ENCODE measurements around the gene POLK.

The POLK gene

DNA sequence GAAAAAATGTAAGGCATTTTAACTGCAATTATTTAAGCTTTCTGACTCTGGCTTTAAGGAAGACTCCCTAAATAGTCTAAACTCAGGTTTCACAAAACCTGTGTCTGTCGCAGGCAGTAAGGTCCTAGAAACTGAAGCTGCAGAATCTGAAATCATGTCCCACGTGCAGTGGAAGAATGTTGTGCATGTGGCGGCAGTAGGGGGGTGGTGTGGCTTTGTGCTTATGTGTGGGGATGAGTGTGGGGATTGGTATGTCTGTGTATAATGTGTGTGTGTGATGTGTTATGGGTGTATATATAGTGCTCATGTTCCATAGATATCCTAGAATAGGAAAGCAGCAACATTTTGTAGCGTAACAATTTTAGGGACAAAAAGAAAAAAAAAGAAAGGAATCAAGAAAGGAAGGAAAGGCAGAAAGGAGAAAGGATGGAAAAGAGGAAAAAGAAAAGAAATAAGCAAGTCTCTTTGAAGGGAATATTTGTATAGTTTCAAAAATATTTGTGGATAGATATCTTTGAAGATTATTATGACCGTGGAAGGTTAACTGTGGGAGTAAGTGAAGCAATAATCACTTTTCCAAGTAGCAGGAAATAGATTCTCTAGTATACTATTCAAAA lies 106.2 kb downstream of the POLK start:
- H3K4me1 ChIP-seq (ENCODE audit: control insufficient read depth, insufficient read depth, low read length) = peaks cover 2% of the 10 kb centered on the region
- H3K27ac ChIP-seq (ENCODE audit: low read depth, low read length) = no peak overlapping the region

DNA sequence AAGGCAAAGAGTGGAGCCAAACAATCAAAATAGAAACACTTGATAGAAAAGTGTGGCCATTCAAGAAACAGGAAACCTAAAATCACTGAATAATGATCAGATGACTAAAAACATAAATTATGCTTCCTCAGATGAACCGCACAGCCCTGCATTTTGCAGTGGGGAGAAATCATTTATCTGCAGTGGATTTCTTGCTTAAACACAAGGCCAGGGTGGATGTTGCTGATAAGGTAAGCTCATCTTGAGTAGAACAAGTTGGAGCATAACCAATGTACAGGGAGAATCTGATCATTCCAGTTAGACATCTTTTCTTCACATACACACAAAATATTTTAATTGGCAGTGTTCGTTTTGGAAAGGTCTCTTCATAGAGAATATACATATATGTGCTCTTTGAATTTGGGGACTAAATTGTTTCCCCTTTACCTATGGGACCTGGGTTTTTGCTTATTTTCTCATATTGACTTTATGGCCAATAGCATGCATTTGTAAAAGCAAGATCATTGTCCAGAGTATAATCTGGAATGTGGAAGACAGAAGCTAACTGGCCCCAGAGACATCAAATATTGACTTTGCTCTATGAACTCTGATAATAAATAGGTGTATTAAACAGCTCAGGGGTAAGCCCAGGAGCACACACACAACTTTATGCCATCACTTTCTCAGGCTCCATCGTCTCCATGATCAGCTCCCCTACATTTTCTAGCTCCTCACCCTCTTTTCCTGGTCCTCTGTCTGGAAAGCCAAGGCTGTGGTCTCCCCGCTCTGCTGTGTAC lies 108.7 kb downstream of the POLK start:
- H3K27ac ChIP-seq (ENCODE audit: low read depth, low read length) = no peak overlapping the region
- H3K4me1 ChIP-seq (ENCODE audit: control insufficient read depth, insufficient read depth, low read length) = peaks cover 2% of the 10 kb centered on the region
- no peaks in the 10 kb centered on the region for H3K27me3 ChIP-seq (ENCODE audit: control insufficient read depth, insufficient read depth, low read length)
- H3K9ac ChIP-seq (ENCODE audit: low read length) = no peak overlapping the region
- no peaks in the 10 kb centered on the region for H3K36me3 ChIP-seq (ENCODE audit: control insufficient read depth, insufficient read depth, low read length)
- H3K4me3 ChIP-seq (ENCODE audit: low read length) = no peak overlapping the region

More for the DNA sequence above, 106.2 kb downstream of the POLK start:
- H3K36me3 ChIP-seq (ENCODE audit: control insufficient read depth, insufficient read depth, low read length) = no peaks in the 10 kb centered on the region
- H3K9ac ChIP-seq (ENCODE audit: low read length) = no peak overlapping the region
- no peaks in the 10 kb centered on the region for H3K27me3 ChIP-seq (ENCODE audit: control insufficient read depth, insufficient read depth, low read length)
- H3K4me3 ChIP-seq (ENCODE audit: low read length) = no peak overlapping the region

DNA sequence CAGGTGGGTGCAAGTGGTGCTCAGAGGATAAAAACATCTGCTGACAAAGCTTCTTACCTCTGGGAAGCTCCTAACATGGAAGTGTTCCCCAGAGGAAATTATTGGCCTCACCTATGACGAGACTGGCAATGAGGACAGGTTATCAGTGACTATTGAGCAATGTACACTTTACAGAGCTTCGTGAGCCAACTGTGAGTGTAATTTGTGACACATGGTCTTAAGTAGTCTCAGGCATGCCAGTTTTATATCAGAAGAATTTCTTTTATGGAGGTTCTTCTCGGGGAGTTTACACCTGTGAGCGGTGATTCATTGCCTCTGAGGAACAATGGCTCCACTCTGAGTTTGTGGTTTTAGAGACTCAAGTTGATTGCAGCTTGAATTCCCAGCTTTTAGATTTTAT lies 110.9 kb downstream of the POLK start:
- Histone ChIP-seq H3K27ac (ENCODE audit: low read depth, low read length) (no peak overlapping the region), H3K36me3 (ENCODE audit: control insufficient read depth, insufficient read depth, low read length) (no peaks in the 10 kb centered on the region), H3K27me3 (ENCODE audit: control insufficient read depth, insufficient read depth, low read length) (no peaks in the 10 kb centered on the region), H3K4me3 (ENCODE audit: low read length) (no peak overlapping the region), H3K9ac (ENCODE audit: low read length) (no peak overlapping the region), H3K4me1 (ENCODE audit: control insufficient read depth, insufficient read depth, low read length) (no peaks in the 10 kb centered on the region)

DNA sequence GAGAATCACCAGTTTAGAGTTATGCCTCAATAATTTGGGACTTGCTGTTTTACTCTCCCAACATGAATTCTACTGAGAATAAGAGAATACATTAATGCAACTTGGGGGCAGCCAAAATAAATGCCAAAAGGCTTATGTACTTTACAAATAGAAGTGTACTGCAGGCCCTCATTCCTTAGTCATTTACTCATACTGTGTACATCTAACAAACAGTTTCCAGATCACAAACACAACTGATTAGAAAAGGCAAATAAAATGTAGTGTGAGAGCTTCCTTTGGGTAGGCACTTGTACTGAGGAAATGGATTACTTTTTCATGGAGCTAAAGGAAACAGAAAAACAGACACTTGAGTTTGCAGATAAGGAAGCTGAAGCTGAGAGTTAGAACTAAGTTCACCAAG lies 112.2 kb downstream of the POLK start:
- Histone ChIP-seq H3K36me3 (ENCODE audit: control insufficient read depth, insufficient read depth, low read length) (no peaks in the 10 kb centered on the region), H3K27ac (ENCODE audit: low read depth, low read length) (no peak overlapping the region), H3K4me3 (ENCODE audit: low read length) (no peak overlapping the region), H3K4me1 (ENCODE audit: control insufficient read depth, insufficient read depth, low read length) (no peaks in the 10 kb centered on the region), H3K9ac (ENCODE audit: low read length) (no peak overlapping the region), H3K27me3 (ENCODE audit: control insufficient read depth, insufficient read depth, low read length) (no peaks in the 10 kb centered on the region)

DNA sequence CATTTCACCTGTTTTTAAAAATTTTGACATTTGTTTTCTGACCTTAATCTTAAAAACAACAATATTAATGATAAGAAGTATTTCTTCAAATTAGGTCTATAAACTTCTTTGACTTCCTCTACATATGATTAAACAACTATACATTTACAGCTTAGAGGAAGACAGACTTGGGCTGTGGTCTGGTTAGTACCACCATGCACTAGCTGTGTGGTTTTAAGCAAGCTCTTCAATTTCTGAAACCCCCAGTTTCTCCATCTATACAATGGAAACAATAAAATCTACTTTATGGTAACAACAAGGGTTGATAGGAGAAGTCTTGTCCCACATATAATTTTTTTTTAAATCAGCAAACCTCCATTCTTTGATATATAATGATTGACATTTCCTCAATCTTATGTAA lies 115.3 kb downstream of the POLK start:
- H3K27ac ChIP-seq (ENCODE audit: low read depth, low read length) = no peak overlapping the region
- H3K27me3 ChIP-seq (ENCODE audit: control insufficient read depth, insufficient read depth, low read length) = no peaks in the 10 kb centered on the region
- no peak overlapping the region for H3K4me3 ChIP-seq (ENCODE audit: low read length)
- no peak overlapping the region for H3K9ac ChIP-seq (ENCODE audit: low read length)
- no peaks in the 10 kb centered on the region for H3K36me3 ChIP-seq (ENCODE audit: control insufficient read depth, insufficient read depth, low read length)
- no peaks in the 10 kb centered on the region for H3K4me1 ChIP-seq (ENCODE audit: control insufficient read depth, insufficient read depth, low read length)

DNA sequence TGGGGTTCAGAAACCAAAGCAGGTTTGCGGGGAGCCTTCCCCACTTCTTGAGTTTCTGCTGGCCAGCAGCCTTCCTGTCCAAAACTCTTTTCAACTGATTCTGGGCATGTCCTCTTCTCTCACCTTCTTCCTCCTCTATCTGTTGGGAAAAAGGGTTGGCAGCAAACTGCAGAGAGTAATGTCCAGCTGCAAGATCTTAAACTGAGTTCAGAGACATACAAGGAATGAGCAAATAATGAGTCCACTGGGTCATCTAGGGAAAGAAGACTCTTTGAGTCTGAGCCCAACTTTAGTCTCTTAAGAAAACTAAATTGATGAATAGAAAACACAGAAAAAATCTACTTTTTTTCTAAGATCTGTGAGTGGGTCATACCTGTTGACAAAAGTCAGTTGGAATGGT lies 116.1 kb downstream of the POLK start:
- Histone ChIP-seq H3K4me3 (ENCODE audit: low read length) (no peak overlapping the region), H3K4me1 (ENCODE audit: control insufficient read depth, insufficient read depth, low read length) (no peaks in the 10 kb centered on the region), H3K36me3 (ENCODE audit: control insufficient read depth, insufficient read depth, low read length) (no peaks in the 10 kb centered on the region), H3K27me3 (ENCODE audit: control insufficient read depth, insufficient read depth, low read length) (no peaks in the 10 kb centered on the region), H3K27ac (ENCODE audit: low read depth, low read length) (no peak overlapping the region), H3K9ac (ENCODE audit: low read length) (no peak overlapping the region)

DNA sequence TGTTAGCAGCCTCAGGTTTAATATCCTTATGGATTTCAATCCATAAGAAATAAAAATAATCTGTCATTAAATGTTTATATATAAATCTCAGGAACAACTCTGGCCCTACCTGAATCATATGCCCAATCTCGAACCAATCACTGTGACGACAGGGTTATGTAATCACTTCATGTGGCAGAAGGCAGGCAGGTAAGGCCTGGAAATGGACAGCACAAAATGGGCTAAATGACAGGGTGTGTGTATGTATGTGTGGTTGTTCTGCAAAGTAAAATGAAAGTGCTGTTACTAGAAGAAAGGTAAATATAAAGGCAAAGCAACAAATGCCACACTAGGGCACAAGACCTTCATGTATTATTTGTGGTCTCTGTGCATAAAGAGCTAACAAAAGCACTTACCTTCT lies 119.2 kb downstream of the POLK start:
- Histone ChIP-seq H3K36me3 (ENCODE audit: control insufficient read depth, insufficient read depth, low read length) (no peaks in the 10 kb centered on the region), H3K9ac (ENCODE audit: low read length) (no peak overlapping the region), H3K27me3 (ENCODE audit: control insufficient read depth, insufficient read depth, low read length) (no peaks in the 10 kb centered on the region), H3K4me3 (ENCODE audit: low read length) (no peak overlapping the region), H3K4me1 (ENCODE audit: control insufficient read depth, insufficient read depth, low read length) (no peaks in the 10 kb centered on the region), H3K27ac (ENCODE audit: low read depth, low read length) (no peak overlapping the region)

DNA sequence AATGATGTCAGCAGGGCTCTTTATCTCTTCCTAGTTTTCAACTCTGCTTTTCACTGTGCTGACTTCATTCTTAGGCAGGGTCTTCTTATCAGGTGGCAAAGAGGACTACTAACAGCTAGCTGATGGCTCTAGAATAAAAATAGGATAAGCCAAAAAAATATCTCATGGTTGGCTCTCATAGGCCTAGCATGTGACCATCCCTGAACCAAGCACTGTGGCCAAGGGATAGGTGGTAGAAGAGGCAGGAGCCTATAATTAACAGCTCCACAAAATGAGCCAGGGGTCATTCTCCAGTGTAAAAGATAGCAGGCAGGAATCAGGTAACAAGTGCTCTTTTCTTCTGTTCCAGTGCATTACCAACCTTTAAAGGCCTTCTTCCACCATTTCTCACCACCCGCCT lies 120.6 kb downstream of the POLK start:
- H3K4me3 ChIP-seq (ENCODE audit: low read length) = no peak overlapping the region
- H3K9ac ChIP-seq (ENCODE audit: low read length) = no peak overlapping the region
- H3K36me3 ChIP-seq (ENCODE audit: control insufficient read depth, insufficient read depth, low read length) = no peaks in the 10 kb centered on the region
- no peaks in the 10 kb centered on the region for H3K27me3 ChIP-seq (ENCODE audit: control insufficient read depth, insufficient read depth, low read length)
- no peak overlapping the region for H3K27ac ChIP-seq (ENCODE audit: low read depth, low read length)
- no peaks in the 10 kb centered on the region for H3K4me1 ChIP-seq (ENCODE audit: control insufficient read depth, insufficient read depth, low read length)

DNA sequence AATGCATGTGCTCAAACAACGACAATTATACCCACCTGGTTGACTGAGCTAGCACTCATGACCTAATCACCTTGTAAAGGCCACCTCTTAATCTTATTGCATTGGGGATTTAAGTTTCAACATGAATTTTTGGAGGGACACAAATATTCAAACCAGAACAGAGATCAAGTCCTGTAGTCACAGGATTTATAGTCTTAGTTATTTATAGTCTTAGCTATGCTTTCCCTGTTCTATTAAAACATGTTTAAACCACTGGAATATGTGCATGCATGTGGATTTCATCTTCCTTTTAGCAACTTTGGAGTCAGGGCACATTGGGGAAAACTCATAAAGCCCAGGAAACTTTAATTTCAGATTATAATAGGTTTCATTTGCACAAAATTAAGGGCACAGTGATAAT lies 126.3 kb downstream of the POLK start:
- Histone ChIP-seq H3K36me3 (ENCODE audit: control insufficient read depth, insufficient read depth, low read length) (no peaks in the 10 kb centered on the region), H3K4me1 (ENCODE audit: control insufficient read depth, insufficient read depth, low read length) (no peaks in the 10 kb centered on the region), H3K4me3 (ENCODE audit: low read length) (no peak overlapping the region), H3K9ac (ENCODE audit: low read length) (no peak overlapping the region), H3K27ac (ENCODE audit: low read depth, low read length) (no peak overlapping the region), H3K27me3 (ENCODE audit: control insufficient read depth, insufficient read depth, low read length) (no peaks in the 10 kb centered on the region)

DNA sequence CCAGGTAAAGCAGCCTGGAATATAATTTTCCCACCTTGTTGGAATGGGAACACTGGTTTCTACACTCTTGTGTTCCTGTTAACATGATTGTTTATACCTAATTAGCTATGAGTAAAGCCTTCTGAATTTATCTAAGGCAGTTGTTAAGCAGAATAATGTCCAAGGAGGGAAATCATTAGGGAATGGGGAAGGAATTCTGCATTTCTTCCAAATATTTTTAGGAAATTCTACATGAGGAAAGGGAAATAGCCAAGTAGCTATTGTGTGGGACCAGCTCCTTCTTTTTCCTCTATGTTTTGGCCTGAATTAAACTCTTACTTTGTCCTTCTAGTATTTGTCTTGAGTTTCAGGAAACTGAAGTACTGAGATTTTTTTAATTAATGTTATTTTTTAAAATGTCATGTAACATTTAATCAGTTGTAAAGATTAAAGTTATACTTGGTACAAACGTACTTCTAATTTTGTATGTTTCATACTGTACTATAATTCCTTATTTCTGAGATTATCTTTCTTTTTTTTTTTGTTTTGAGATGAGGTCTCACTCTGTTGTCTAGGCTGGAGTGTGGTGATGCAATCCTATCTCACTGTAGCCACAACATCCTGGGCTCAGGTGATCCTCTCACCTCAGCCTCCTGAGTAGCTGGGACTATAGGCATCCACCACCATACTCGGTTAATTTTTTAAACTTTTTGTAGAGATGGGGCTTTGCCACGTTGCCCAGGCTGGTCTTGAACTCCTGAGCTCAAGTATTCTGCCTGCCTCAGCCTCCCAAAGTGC lies 128.0 kb downstream of the POLK start:
- Histone ChIP-seq H3K4me1 (ENCODE audit: control insufficient read depth, insufficient read depth, low read length) (no peaks in the 10 kb centered on the region), H3K27me3 (ENCODE audit: control insufficient read depth, insufficient read depth, low read length) (no peaks in the 10 kb centered on the region), H3K9ac (ENCODE audit: low read length) (no peak overlapping the region), H3K27ac (ENCODE audit: low read depth, low read length) (no peak overlapping the region), H3K36me3 (ENCODE audit: control insufficient read depth, insufficient read depth, low read length) (no peaks in the 10 kb centered on the region), H3K4me3 (ENCODE audit: low read length) (no peak overlapping the region)

DNA sequence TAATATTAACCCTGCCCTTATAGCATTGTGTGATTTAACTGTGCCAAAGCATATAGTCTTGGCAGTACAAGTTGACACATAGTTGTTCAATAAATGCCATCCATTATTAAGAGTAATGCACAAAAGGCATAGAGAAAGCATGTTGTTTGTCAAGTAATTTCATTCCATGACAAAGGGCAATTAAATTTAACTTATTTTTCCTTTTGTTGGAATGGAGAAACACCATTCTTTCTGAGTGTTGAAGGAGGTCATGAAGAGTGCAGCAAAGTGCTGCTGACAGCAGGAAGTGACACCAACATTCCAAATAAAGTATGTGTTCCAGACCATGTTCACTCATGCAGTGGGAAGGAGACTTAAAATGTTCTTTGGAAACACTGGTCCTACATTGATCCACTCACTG lies 128.7 kb downstream of the POLK start:
- H3K36me3 ChIP-seq (ENCODE audit: control insufficient read depth, insufficient read depth, low read length) = no peaks in the 10 kb centered on the region
- no peak overlapping the region for H3K9ac ChIP-seq (ENCODE audit: low read length)
- H3K4me3 ChIP-seq (ENCODE audit: low read length) = no peak overlapping the region
- H3K4me1 ChIP-seq (ENCODE audit: control insufficient read depth, insufficient read depth, low read length) = no peaks in the 10 kb centered on the region
- no peak overlapping the region for H3K27ac ChIP-seq (ENCODE audit: low read depth, low read length)
- H3K27me3 ChIP-seq (ENCODE audit: control insufficient read depth, insufficient read depth, low read length) = no peaks in the 10 kb centered on the region

DNA sequence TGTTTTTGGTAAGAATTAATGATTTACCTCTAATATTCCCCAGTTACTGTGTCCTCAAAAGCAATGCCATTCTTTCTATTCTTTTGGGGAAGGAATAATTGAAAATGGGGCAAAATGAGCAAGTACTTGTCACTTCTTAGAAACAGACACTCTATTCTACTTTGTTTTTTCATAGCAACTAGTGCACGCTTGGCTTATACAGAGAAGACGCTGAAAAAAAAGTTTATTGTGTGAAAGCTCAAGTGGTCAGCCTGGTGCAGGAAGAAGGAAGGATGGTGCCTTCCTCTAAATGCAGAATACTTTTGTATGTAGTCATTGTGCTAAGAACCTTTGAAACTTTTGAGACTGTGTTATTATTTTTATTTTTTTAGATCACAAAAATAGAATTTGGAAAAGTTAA lies 129.1 kb downstream of the POLK start:
- no peaks in the 10 kb centered on the region for H3K4me1 ChIP-seq (ENCODE audit: control insufficient read depth, insufficient read depth, low read length)
- no peaks in the 10 kb centered on the region for H3K36me3 ChIP-seq (ENCODE audit: control insufficient read depth, insufficient read depth, low read length)
- no peak overlapping the region for H3K9ac ChIP-seq (ENCODE audit: low read length)
- H3K27ac ChIP-seq (ENCODE audit: low read depth, low read length) = no peak overlapping the region
- H3K27me3 ChIP-seq (ENCODE audit: control insufficient read depth, insufficient read depth, low read length) = no peaks in the 10 kb centered on the region
- H3K4me3 ChIP-seq (ENCODE audit: low read length) = no peak overlapping the region

All from rectal smooth muscle tissue (tissue), 1 donor.